GM18868 (cell line): ENCODE data around the gene TMEM37.
"Not testable (repeated sequence)": the region's sequence is repeated elsewhere in the genome, so short reads cannot be mapped to it uniquely, and the experiment has no call there.

ENCODE experiments used
- ATAC-seq: cut with Tn5 transposase; IDR thresholded peaks from one replicate; pipeline ENCODE4 v1.9.1; 2021; ENCODE audit warnings: mild to moderate bottlenecking, moderate library complexity; ENCODE audit not compliant: unreplicated experiment

The TMEM37 gene

DNA sequence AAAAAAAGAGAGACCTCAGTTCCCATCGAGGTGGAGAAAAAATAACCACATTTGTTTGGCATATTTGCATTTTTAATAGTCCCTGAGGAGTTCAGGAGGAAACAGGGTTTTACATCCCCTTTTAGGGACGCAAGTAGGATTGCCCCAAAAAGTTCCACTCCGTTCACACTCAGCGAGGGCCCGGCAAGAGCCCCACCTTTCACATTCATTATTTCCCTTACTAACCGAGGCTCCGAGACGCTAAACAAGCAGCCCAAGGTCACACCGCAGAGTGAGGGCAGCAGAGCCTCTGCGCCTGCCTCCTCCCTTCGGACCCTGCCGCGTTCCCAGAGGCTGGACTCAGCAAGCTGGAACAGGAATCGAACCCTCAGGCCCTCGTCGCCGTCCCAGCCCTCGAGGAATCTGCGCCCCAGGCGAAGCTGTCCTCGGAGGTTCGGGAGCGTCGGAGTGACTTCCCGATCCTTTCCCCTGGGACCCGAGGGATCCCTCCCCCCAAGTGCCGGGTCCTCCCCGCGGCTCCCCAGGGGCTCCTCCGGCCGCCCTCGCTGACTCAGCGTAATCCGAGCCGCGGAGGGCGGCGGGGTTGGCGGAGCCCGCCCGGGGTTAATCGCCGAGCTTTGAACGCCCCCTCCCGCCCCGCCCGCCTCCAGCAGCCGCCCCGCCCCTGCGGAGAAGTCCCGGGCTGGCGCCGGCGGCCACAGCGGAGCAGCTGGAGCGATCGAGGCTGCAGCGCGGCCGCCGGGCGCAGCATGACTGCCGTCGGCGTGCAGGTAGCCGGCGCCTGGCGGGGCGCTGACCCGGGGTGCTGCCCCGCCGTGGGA, at the start of gene TMEM37:
TMEM37 (plus strand) TSS at position 700 of the 821 bp plus-strand sequence; CDS start at position 750, 50 bp downstream.
- peak; percentile 64 for ATAC-seq

DNA sequence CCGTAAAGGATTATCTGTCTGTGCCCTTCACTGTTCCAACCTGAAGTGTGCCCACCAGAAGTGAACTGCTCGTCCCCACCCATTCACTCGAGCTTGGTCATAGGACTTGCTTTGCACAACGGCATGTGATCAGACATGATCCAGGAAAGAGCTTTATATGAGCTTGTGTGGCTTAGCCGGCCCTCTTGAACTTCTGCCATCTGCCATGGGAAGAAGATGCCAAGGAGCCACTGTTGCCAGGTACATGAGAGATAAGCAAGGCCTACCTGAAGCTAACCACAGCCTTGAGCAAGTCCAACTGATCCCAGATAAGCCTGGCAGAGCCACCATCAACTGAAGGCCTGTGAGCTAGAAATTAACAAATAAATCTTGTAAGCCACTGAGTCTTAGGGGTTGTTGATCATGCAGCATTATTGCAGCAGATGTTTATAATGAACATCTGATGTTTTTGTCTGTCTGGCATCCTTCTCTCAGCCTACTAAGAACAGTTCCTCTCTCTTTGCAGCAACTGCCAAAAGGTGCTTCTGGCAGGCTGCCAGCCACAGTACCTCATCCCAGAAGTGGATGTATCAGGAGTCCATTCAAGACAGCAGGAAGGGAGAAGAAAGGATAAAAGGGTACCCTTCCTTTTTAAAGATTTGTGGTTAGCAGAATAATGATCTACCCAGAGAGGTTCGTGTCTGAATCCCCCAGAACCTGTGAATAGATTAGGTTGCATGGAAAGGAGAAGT, 48.1 kb upstream of the TMEM37 start:
- ATAC-seq, result no peak

DNA sequence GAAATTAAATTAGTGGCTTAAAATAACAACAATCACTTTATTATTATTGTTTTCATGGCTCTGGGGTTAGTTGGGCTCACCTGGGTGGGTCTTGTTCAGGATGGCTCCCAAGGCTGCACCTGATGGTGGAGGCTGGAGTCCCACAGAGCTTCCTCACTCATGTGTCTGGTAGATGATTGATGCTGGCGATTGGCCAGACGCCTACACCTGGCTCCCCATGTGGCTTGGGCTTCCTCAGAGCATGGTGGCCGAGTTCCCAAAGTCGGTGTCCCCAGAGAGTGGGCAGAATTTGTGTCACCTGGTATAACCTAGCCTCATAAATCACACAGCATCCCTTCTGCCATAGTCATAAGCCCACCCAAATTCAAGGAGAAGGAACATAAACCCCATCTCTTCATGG, 46.7 kb upstream of the TMEM37 start:
- no peak for ATAC-seq

DNA sequence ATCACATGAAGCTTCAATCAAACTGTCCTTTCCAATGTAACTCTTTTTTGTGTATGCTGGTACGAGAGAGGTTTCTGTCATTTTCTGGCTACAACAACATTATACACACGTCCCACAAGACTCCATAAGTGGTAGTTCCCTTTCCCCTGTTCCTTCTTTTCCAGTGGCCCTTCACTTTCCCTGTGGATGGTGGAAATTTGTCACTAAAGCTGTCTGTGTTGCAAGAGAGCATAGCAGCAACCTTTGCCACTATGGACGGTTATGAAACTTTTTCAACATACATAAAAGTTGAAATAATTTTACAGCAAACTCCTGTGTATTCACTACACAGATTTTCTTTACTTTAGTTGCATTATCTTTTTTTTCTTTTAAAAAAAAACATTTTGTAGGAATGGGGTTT, 46.2 kb upstream of the TMEM37 start:
- ATAC-seq, result no peak

DNA sequence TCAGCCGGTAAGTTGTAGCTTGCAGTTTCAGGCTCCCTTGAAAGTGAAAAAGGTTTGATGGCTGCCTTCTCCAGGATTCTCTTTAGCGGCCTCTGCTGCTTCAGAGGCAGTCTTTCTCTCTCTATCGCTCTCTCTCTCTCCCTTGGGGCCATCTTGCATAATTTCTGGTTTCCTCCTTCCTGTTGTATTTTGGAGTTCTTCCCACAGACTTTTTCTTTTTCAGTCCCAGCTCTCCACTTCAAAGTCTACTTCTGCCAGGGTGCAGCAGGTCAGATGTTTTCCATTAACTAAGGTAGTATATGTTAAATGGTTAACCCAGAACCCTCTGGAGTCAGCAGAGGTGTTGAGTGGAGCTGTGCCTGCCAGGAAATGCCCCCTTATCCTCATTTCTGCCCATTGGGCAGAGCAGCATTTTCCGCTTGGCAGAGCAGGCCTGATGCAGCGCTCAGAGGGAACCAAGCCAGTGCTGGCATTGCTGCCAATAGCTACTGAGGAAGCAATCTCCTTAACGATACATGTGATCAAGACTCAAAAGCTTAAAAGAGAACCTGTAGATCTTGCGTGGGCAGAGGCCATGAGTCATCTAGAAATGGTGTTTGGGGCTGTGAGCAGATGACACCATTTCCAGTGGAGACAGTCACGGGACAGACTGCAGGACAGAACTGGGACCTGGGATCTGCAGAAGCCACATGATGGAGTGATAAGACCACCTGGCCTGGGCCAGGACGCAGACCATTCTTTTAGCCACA, 44.1 kb upstream of the TMEM37 start:
- peak; percentile 87 for ATAC-seq

DNA sequence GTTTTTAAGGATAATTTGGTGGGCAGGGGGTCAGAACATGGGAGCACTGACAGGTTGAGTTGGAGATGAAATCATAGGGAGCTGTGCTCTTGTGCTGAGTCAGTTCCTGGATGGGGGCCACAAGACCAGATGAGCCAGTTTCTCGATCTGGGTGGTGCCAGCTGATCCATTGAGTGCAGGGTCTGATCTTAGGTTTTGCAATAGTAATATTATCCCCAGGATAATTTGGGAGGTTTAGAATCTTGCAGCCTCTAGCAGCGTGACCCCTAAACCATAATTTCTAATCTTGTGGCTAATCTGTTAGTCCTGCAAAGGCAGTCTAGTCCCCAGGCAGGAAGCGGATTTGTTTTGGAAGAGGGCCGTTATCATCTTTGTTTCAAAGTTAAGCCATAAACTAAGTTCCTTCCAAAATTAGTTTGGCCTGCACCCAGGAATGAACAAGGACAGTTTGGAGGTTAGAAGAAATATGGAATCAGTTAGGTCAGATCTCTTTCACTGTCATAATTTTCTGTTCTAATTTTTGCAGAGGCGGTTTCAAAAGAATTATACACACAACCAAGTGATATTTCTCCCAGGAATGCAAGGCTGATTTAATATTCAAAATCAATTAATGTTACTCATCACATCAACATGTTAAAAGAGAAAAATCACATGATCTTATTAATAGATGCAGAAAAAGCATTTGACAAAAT, 41.9 kb upstream of the TMEM37 start:
- ATAC-seq, result no peak

DNA sequence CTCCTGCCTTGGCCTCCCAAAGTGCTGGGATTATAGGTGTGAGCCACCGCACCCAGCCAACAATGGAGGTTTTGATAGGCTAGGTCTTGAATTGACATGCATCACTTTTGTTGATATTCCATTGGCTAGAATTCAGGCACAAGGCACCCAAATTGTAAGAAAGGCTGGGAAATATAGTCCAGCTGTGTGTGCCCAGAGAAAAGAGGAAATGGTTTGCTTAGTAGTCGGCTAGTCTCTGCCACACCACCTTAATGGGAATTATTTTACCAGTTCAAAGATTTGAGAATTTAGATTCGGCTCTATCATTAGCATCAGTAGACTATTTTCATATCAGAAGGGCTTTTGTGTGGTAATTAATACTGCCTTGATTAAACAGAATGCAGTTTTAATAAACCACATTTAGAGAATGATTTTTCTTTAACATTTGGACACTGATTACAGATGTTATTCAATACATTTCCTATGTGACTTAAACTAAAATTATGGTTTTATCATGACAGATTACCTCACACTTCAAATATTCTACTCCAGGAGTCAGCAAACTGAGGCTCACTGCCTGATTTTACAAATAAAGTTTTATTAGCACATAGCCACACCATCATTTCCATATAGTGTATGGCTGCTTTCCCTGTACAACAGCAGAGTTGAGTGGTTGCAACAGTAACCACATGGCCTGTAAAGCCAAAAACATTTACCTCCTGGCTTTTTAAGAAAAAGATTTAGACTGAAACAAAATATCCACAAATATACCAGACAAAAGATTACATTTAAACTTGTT, 37.5 kb upstream of the TMEM37 start:
- no peak for ATAC-seq

DNA sequence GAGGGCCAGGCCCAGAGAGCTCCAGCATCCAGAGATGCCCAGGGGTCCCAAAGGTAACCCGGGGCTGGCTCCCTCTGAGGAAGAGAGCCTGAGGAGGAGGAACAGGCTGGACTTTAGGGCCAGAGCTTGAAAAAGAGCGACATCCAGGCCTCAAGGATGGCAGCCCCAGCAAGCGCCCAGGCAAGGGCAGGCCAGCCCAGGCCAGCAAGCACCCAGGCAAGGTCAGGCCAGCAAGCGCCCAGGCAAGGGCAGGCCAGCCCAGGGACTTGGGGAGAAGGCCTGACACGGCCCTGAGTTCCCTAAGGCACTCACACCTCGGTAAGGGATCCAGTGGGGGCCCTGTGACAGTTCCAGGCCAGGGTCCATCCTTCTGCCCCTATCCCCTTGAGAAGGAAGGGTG, 34.5 kb upstream of the TMEM37 start:
- ATAC-seq, result no peak

DNA sequence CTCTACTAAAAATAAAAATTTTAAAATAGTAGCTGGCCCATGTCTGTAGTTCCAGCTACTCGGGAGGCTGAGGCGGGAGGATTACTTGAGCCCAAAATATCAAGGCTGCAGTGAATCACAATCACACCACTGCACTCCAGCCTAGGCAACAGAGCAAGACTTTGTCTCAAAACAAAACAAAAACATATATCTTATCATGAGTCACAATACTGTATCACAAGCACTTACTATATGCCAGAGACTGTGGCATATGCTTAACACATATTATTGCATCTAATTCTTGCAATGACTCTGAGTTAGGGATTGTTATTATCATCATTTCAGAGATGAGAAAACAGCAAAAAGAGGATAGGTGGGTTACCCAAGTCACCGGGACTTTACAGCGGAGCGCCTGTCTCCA, 29.5 kb upstream of the TMEM37 start:
- ATAC-seq, result no peak

GRCh38 chr2:119402645-119403560, 28.8 kb upstream of the TMEM37 start:
- no peak for ATAC-seq

DNA sequence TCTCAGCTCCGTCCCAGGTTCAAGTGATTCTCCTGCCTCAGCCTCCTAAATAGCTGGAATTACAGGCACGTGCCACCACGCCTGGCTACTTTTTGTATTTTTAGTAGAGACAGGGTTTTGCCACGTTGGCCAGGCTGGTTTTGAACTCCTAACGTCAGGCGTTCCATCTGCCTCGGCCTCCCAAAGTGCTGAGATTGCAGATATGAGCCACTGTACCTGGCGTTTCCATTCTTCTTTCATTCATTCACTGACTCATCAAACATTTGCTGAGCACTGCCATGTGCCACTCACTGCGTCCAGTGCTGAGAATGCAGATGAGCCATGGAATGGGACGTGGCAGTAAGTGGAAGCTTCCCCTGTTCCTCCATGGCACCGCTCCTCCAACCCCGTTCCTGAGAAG, 28.0 kb upstream of the TMEM37 start:
- ATAC-seq, result not testable (repeated sequence)

DNA sequence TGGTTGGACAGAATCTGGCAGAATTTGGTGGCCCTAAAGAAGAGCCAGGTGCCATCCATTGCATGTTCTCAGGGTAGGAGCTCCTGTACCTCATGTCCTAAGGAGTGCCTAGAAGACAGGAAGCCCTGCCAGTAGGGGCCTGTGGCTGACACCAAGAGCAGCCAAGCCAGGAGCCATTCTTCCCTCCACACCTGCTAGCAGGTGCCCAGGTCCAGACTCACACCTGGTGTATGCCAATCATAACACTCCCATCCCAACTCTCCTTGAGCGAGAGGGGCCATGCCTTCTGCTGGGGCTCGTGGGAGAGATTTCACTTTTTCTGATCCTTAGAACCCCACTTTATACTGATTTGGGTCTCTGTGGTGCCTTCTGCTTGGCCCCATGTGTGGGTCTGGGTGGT, 26.5 kb upstream of the TMEM37 start:
- no peak for ATAC-seq

- peak; percentile 62 for ATAC-seq
Measured at GRCh38 chr2:119407430-119408220, 24.0 kb upstream of the TMEM37 start.

GRCh38 chr2:119408221-119408619, 23.4 kb upstream of the TMEM37 start:
- no peak for ATAC-seq

GRCh38 chr2:119409506-119409905, 22.1 kb upstream of the TMEM37 start:
- ATAC-seq, result no peak

GRCh38 chr2:119414894-119415293, 16.8 kb upstream of the TMEM37 start:
- ATAC-seq, result no peak

GRCh38 chr2:119415630-119416029, 16.0 kb upstream of the TMEM37 start:
- no peak for ATAC-seq

- peak; percentile 64 for ATAC-seq
Measured at GRCh38 chr2:119416299-119416923, 15.2 kb upstream of the TMEM37 start.
